ENCODE results near the gene CAPZA1.
"Not testable (repeated sequence)": the region's sequence is repeated elsewhere in the genome, so short reads cannot be mapped to it uniquely, and the experiment has no call there.

CAPZA1 gene

GRCh38 chr1:112628516-112628915, 8.9 kb downstream of the CAPZA1 start:
- no peak for DNase-seq

GRCh38 chr1:112629256-112629655, 9.6 kb downstream of the CAPZA1 start:
- no peak for DNase-seq

- no peak for DNase-seq
Measured at GRCh38 chr1:112633628-112634027, 14.0 kb downstream of the CAPZA1 start.

- DNase-seq, result no peak
Measured at GRCh38 chr1:112634367-112634766, 14.7 kb downstream of the CAPZA1 start.

GRCh38 chr1:112636056-112636455, 16.4 kb downstream of the CAPZA1 start:
- no peak for DNase-seq

- no peak for DNase-seq
Measured at GRCh38 chr1:112636597-112637253, 17.1 kb downstream of the CAPZA1 start.

- no peak for DNase-seq
Measured at GRCh38 chr1:112637254-112638109, 17.9 kb downstream of the CAPZA1 start.

- no peak for DNase-seq
Measured at GRCh38 chr1:112638110-112638428, 18.4 kb downstream of the CAPZA1 start.

GRCh38 chr1:112640437-112640836, 20.8 kb downstream of the CAPZA1 start:
- DNase-seq, result not testable (repeated sequence)

GRCh38 chr1:112643080-112643479, 23.4 kb downstream of the CAPZA1 start:
- no peak for DNase-seq

GRCh38 chr1:112646225-112646624, 26.6 kb downstream of the CAPZA1 start:
- DNase-seq, result no peak

- DNase-seq, result no peak
Measured at GRCh38 chr1:112651205-112651604, 31.6 kb downstream of the CAPZA1 start.

- DNase-seq, result no peak
Measured at GRCh38 chr1:112665857-112666256, 46.2 kb downstream of the CAPZA1 start.

- DNase-seq, result no peak
Measured at GRCh38 chr1:112666946-112667345, 47.3 kb downstream of the CAPZA1 start.

GRCh38 chr1:112672009-112672408, 52.4 kb downstream of the CAPZA1 start:
- DNase-seq, result no peak

- DNase-seq, result no peak
Measured at GRCh38 chr1:112672842-112673241, 53.2 kb downstream of the CAPZA1 start.

- no peak for DNase-seq
Measured at GRCh38 chr1:112673592-112674439, 54.2 kb downstream of the CAPZA1 start.

- DNase-seq, result peak; percentile 48
Measured at GRCh38 chr1:112674440-112674985, 54.9 kb downstream of the CAPZA1 start, which contains the start of gene MOV10. Gene MOV10, plus strand, starts transcription at chr1:112674659. Its CDS starts 254 bp downstream, at chr1:112674913.

- DNase-seq, result peak; percentile 53
Measured at GRCh38 chr1:112674986-112675727, 55.5 kb downstream of the CAPZA1 start.

GRCh38 chr1:112675728-112676381, 56.2 kb downstream of the CAPZA1 start:
- DNase-seq, result no peak

- DNase-seq, result no peak
Measured at GRCh38 chr1:112676543-112676942, 56.9 kb downstream of the CAPZA1 start.

GRCh38 chr1:112677501-112677900, 57.9 kb downstream of the CAPZA1 start:
- no peak for DNase-seq

Data from activated naive CD4-positive, alpha-beta T cell treated with anti-CD3 and anti-CD28 coated beads, Interleukin-2, amount 50 U/mL, for 16 hours (primary cell).